ENCODE measurements around the gene PITPNM3.

The PITPNM3 gene

GRCh38 chr17:6525141-6525540, 31.2 kb downstream of the PITPNM3 start:
- no peak for DNase-seq

- DNase-seq = no peak
Observed at GRCh38 chr17:6524520-6524919, 31.8 kb downstream of the PITPNM3 start.

- no peak for DNase-seq
Observed at GRCh38 chr17:6523809-6524355, 32.5 kb downstream of the PITPNM3 start.

GRCh38 chr17:6523330-6523729, 33.0 kb downstream of the PITPNM3 start:
- no peak for DNase-seq

GRCh38 chr17:6521586-6521985, 34.8 kb downstream of the PITPNM3 start:
- DNase-seq = no peak

- no peak for DNase-seq
Observed at GRCh38 chr17:6517062-6517461, 39.3 kb downstream of the PITPNM3 start.

- no peak for DNase-seq
Observed at GRCh38 chr17:6514371-6514770, 42.0 kb downstream of the PITPNM3 start.

GRCh38 chr17:6512552-6512951, 43.8 kb downstream of the PITPNM3 start:
- no peak for DNase-seq

GRCh38 chr17:6510321-6510977, 45.9 kb downstream of the PITPNM3 start:
- DNase-seq = no peak

GRCh38 chr17:6509921-6510320, 46.4 kb downstream of the PITPNM3 start:
- DNase-seq = no peak

GRCh38 chr17:6509031-6509771, 47.2 kb downstream of the PITPNM3 start:
- DNase-seq = no peak

- no peak for DNase-seq
Observed at GRCh38 chr17:6508519-6509030, 47.8 kb downstream of the PITPNM3 start.

- no peak for DNase-seq
Observed at GRCh38 chr17:6508016-6508415, 48.3 kb downstream of the PITPNM3 start.

- no peak for DNase-seq
Observed at GRCh38 chr17:6507535-6507934, 48.8 kb downstream of the PITPNM3 start.

GRCh38 chr17:6506679-6507231, 49.6 kb downstream of the PITPNM3 start:
- no peak for DNase-seq

GRCh38 chr17:6505425-6506142, 50.8 kb downstream of the PITPNM3 start:
- no peak for DNase-seq

GRCh38 chr17:6503641-6504195, 52.6 kb downstream of the PITPNM3 start:
- DNase-seq = no peak

- DNase-seq = no peak
Observed at GRCh38 chr17:6502871-6503509, 53.4 kb downstream of the PITPNM3 start.

GRCh38 chr17:6502142-6502541, 54.2 kb downstream of the PITPNM3 start:
- no peak for DNase-seq

- no peak for DNase-seq
Observed at GRCh38 chr17:6501359-6501758, 55.0 kb downstream of the PITPNM3 start.

- DNase-seq = no peak
Observed at GRCh38 chr17:6498901-6499540, 57.3 kb downstream of the PITPNM3 start.

GRCh38 chr17:6498356-6498755, 58.0 kb downstream of the PITPNM3 start:
- DNase-seq = no peak
